HG02938 (cell line): ENCODE data around the gene SDE2.
"Not testable (repeated sequence)": the region's sequence is repeated elsewhere in the genome, so short reads cannot be mapped to it uniquely, and the experiment has no call there.

ENCODE experiments used
- ATAC-seq: cut with Tn5 transposase; IDR thresholded peaks from one replicate; pipeline ENCODE4 v1.9.1; 2021; ENCODE audit warnings: mild to moderate bottlenecking, moderate library complexity; ENCODE audit not compliant: unreplicated experiment

Gene SDE2

GRCh38 chr1:226007126-226007892 is 8.2 kb upstream of the SDE2 start:
- not testable (repeated sequence) for ATAC-seq

- no peak for ATAC-seq
Observed at GRCh38 chr1:226006686-226007085, 7.5 kb upstream of the SDE2 start.

GRCh38 chr1:226004396-226004795 is 5.3 kb upstream of the SDE2 start:
- no peak for ATAC-seq

- no peak for ATAC-seq
Observed at GRCh38 chr1:226003502-226004170, 4.5 kb upstream of the SDE2 start.

GRCh38 chr1:226002667-226003501 is 3.7 kb upstream of the SDE2 start:
- ATAC-seq, result no peak

GRCh38 chr1:226001963-226002666 is 3.0 kb upstream of the SDE2 start:
- peak; percentile 26 for ATAC-seq

GRCh38 chr1:226001088-226001487 is 1.9 kb upstream of the SDE2 start:
- no peak for ATAC-seq

GRCh38 chr1:226000493-226001081 is 1.4 kb upstream of the SDE2 start:
- not testable (repeated sequence) for ATAC-seq

GRCh38 chr1:225999912-226000337 is 782 bp upstream of the SDE2 start:
- ATAC-seq, result peak; percentile 37

- peak; percentile 2 for ATAC-seq
Observed at GRCh38 chr1:225998560-225999226, 450 bp downstream of the SDE2 start.

- ATAC-seq, result no peak
Observed at GRCh38 chr1:225996946-225997545, 2.1 kb downstream of the SDE2 start.

- no peak for ATAC-seq
Observed at GRCh38 chr1:225995919-225996864, 3.0 kb downstream of the SDE2 start.

- no peak for ATAC-seq
Observed at GRCh38 chr1:225990705-225991464, 8.3 kb downstream of the SDE2 start.

GRCh38 chr1:225987491-225988316 is 11.4 kb downstream of the SDE2 start:
- ATAC-seq, result no peak

GRCh38 chr1:225981714-225982113 is 17.4 kb downstream of the SDE2 start:
- ATAC-seq, result no peak

GRCh38 chr1:225980005-225980836 is 18.9 kb downstream of the SDE2 start:
- ATAC-seq, result no peak
